ENCODE data around the gene METTL16.

Gene METTL16

DNA sequence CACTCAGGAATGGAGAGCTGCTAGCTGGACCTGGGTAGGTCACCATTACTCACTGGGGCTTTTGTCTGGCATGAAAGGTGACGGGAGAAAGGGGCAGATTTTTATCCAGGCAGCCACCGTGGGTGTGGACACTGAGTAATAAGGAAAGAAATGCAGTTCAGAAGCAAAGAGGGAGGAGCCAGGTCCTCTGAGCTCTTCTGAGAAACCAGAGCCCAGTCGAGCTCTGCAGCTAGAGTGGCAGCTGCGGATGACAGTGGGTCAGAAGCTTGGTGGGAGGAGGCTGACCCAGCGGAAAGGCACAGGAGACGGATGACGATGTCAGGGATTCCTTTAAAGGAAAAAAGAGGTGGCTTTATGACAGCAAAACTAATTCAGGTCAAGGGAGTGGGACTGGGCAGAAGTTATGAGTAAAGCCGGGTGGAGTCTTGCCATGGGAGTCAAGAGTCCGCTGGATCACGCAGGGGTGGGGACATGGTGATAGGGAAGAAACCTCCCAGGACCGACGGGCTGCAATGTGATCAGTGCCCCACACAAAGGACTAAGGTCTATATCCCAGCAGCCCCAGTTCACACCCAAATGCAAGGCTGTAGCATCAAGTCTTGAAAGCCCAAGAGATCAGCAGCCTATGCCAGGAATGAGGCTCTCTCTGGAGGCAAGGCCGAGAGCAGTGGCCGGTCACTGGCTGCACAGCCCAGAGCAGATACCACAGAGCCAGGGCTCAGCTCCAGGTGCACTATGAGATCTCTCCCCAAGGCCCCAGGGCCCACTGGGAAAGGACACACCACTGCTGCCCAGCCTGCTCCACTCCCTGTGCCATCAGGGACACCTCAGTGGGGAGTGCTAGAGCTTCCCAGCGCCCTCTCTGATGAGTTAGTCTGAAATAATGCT lies 104.5 kb downstream of the METTL16 start:
- peak; percentile 65 for DNase-seq

DNA sequence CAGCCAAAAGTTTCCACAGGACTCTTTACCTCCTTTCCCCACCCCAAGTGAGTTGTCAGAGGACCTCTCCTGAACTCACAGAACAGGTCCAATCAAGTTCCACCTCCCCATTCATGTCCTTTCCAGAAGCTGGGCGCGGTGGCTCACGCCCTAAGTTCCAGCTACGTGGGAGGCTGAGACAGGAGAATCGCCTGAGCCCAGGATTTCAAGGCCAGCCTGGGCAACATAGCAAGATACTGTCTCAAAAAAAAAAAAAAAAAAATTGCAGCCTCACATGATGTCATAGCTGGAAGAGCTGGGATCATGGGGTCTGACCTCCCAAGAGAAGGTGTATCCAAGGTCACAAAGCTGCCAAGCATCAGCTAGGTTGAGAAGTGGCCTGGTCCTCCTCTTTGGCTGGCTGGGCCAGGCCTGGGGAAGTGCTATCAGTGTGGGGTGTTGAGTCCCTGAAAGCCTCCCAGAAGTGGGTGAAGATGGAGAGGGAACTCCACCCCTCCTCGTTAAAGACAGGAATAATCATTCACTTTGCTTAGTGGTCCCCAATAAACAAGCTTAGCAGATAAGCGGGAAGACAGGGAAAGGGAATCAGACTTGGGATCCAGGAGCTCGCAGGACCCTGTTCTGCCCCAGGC lies 105.3 kb downstream of the METTL16 start:
- no peak for DNase-seq

DNA sequence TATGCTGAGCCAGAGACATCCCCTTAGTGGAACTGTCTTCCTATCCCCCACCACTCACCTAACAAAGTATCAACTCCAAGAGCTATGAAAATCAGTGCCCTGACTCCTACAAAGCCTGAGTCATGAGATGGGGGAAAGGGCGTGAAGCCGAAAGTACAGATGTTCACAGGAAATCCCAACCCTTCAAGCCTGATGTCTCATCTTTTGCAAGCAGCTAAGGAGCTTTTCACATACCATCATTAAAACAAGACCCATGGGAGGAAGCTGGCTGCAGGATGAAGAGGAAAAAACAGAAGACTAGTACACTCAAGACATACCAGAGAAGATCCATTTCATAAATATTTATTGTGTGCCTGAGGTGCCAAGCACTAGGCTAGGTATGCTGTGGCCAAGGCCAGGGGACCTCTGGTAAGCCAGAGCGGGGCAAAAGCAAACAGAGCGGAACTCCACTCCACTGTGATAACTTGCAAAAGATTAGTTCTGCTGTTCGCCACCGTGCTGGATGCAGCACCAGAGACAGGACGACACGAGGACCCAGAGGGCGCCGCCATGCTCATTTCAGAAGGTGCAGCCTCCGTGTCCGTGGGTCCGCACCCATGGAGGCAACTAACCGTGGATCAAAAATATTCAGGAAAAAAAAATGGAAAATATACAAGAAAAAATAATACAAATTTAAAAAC lies 106.3 kb downstream of the METTL16 start:
- DNase-seq, result no peak

DNA sequence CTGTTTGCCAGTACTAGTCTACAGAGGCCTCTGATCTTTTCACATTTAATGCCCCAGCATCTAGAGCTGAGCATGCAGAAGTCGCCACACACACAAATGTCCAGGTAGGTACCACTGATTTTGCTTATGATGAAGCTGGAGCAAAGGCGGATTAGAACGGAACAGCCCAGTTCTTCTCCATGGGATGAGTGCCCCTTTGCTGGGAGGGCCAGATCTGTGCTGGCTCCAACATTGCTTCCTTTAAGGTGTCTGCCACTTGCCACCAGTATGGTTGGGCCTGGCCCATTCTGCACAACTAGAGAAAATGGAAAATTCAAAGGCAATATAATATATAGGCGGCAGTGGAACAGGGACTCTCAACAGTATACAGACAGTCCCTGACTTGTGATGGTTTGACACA lies 108.6 kb downstream of the METTL16 start:
- DNase-seq, result no peak

DNA sequence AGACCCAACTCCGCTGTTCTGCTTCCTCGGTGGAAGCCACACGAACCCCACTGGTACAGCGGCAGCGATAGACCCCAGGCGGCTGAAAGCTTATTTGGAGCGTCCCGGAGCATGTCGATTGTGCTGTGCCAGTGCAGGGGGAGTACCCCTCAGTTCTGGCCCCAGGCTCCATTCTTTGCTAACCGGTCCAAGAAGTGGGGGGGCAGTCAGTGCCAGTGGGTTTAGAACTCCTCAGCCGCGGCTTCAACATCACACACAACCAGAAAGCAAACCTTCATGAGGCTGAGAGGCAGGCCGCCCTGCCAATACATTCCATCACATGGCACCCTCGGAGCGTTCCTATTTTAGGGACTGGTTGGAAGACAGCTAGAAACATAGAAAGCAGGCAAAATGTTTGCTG lies 109.1 kb downstream of the METTL16 start:
- DNase-seq, result peak; percentile 41

DNA sequence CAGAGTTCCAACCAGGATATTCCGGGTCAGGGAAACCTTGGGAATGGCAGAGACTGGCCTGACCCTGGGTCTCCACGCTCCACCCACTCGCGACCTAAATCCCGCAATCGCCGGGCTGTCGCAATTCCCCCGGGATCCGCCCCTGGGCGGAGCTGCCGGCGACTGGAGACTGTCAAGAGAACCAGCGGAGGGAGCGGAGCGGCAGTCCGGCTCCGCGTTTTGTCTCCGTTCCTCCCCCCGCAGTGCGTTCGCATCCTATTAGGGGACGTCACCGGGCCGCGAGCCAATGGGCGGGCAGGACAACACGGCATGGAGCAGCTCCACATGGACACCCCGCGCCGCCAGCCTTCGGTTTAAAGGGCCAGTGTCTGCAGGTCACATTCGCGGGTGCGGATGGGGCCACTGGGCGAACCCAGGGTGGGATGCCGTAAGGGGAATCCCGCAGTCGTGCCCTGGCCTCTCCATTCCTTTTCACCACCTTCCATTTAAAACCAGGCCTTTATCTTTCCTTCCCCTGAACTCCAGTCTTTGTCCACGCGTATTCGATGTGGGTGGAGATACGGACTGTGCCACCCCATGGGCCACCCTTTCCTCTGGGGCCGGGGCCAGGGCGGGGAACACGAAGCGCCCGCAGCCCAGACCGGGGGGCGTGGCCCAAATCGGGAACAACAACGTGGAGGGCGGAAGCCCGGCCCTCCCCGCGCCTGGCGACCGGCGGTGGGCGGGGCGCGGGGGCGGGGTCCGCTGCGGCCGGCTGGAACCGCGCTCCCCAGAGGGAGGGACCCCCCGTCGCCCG lies 110.1 kb downstream of the METTL16 start:
- DNase-seq, result peak; percentile 100

DNA sequence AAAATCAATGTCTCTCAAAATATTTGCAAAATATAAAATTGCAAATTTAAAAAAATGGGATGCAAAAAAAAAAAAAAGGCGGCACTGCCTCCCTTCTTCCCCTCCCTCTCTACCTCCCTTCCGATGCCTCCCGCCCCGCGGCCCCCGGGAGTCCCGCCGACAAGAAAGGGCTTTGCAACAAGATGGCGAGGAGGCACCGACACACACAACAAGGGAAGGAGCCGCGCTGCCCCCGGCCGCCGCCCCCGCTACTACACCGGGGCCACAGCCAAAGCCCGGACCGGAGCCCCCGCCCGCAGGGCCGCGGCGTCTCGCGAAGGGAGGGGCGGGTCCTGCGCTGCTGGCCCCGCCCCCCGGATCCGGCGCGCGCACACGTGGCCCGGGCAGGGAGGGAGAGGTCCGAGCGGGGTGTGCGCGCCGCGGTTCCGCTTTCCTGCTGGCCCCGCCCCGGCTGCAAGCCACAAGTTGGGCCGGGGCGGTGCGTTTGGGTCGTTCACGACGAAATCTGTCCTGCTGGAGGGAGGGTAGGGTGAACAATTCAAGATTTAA lies 110.7 kb downstream of the METTL16 start, which contains the start of gene MNT:
MNT (minus strand) TSS at position 184 of the 549 bp plus-strand sequence. CDS start 348 bp downstream, outside the sequence.
- DNase-seq, result peak; percentile 96

DNA sequence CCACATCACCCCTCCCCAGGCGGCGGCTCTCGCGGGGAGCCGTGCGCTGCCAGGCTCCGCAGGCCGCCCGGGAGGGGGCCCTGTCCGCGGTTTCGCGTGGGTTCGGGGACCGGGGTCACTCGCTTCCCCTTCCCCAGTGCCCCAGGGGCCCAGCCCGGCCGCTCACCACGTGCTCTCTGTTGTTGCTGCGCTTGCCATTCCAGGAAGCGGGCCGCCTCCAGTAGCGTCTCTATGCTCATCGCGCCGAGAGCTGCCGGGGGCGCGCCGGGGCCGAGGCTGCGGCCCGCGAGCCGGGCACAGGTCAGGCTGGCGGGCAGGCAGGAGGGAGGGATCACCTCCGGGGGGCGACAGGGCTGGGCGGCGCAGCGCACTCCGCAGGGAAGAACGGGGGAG lies 111.2 kb downstream of the METTL16 start:
- peak; percentile 71 for DNase-seq

DNA sequence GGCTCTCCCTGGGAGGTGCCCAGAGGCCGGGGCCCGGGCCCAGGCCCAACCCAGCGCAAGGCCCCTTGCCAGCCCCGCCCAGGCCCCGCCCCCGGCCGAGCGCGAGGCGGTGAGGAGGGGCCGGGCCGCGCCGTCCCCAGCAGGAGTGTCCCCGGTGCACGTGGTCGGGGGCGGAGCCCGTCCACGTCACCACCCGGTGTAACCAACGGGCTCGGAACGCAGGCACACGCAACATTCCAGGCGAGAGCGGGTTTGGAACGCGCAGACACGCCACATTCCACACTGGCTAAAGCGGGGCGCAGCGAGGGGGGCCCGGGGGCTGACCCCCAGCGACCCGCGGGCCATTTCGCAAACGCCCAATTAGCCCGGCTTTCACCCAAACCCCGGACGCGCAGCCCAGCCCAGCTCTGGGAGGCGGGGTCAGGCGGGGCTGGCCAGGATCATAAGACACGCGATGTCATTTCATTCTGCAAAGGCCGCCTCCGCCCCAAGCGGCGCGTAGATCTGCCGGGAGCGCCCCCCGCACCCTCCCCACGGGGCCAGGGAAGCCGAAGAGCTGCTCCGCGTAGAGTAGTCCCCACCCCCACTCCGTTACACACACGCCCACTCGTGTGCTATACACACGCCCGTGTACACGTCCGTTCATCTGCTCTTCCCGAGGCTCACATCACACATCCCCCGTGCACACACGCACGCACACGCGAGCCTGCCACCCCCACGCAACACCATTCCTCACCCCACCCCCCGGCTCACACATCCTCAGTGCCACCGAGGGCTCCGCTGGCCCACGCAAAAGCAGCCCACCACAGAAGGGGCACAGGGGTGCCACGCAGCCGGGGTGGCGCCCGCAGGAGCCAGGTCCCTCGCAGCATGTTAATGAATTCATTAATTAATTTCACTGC lies 111.9 kb downstream of the METTL16 start:
- peak; percentile 96 for DNase-seq

DNA sequence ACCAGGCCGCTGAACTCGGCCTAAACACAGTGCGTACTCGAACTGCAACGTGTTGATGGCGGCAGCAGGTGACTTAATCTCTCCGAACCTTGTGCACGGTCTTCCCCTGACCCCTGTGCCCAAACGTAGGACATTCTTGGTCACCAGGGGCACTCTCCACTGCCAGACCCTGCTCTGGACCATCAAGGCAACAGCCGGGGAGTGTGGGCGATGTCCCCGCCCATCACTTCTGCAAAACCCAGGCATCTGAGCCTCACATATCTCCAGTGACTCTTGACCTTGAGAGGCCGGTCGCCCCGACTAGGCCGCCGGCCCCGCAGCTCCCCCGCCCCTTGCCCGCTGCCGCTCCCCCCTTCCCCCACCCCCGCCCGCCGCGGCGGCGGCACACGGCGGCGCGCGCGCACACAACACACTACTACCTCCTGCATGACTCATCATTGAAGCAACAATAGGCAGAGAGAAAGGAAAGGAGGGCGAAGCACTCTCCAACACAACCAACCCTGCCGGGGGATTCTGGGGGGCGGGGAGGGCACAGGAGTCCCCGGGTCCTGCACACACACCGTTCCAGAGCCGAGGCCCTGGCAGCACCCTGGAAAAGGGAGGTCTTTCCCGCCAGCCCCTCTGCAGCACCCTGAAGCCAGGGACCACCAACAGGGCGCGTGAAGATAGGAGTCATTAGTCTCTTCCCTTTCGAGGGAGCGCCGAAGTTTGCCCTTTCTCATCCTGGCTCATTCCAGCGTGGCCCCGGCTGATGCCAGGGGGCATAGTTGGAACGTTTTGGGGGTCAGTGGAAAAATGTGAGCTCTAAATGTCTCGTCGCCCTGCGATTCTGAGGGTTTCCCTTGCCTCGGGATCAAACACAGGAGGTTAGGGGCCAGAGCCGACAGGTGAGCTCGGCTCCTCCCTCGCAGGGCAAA lies 112.8 kb downstream of the METTL16 start:
- peak; percentile 72 for DNase-seq

DNA sequence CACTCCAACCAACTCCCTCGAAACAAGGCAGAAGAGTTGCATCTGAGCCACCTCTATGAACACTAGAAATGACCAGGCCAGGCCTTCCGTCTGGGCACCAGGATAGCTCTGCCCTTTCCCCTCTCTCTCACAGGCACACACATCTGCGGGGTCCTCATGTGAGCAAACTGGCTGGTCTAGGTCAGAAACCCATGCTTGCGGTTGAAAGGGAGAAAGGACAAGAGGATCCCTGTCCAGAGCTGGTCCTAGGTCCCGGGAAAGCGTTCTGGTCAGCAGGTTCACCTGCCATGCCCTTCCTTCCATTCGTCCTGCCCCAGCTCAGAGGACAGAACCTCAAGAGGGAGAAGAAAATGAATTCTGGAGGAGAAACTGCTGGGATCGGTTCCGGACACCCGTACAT lies 113.5 kb downstream of the METTL16 start:
- DNase-seq, result no peak

DNA sequence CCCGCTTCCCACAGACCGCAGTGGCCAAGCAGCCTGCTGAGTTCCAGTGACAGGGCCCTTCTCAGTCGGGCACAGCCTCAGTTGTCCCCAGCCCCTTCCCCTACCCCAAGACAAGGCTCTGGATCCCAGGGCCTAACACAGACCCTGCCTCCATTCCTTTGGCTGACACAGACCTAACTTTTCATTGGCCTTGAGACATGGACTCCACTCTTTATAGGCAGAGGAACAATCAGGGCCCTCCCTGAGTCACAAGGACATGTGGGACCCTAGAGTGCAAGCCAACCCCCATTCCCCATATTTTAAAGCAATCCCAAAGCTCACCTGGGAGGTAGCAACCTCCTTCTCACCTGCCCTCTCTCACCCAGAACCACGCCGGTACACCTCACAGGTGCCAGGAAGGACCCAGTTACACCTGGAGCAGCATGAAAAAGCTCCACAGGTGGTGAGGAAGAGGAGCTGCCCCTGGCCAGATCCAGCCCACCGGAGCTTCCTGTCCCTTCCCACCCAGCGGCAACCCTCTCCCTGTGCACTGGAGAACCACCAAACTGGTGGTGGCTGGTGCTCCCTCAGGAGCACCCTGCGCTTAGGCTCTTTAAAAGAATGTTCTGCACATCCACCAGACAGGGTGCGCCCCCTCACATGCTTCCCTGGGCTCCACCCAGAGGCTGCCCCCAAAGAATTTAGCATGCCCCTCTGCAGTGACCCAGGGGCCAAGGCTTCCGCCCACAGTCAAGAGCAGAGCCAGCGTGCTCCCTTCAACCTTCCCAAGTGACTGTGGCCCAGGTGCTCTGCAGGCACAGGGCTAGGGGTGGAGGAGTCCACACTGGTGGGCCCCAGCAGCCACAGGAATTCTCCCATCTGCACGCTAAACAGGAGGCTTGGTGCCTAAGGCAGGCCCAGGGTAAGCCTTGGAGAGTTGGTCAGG lies 114.2 kb downstream of the METTL16 start:
- DNase-seq, result no peak

DNA sequence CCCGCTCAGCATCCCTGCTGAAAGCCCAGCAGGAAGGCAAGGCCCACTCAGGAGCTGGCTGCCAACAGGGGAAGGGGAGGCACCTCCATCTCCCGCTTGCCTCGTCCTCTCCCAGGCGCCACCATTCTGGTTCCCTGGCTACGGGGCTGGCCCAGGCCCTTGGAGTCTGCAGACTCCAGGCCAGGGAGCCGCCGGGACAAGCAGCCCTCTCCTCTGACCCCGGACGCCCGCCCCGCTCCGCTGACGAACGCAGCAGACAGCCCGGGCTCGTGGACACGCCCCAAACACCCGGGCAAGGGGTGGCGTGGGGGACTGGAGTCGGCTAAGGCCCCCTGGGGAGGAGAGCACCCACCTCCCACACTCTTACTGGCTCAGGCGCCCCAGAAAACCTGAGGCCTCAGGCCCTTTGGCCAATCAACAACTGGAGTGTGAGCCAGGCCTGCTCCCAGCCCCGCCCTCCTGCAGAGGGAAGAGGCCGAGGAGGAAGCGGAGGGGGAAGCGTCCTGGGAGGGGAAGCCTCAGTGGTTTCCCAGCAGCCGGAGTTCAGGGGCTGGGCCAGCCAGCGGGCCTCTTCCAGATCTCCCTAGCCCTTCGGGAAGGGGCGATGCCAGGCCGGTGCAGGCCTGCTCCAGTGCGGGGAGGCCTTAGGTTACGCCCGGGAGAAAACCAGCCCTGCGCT lies 115.0 kb downstream of the METTL16 start:
- peak; percentile 94 for DNase-seq

DNA sequence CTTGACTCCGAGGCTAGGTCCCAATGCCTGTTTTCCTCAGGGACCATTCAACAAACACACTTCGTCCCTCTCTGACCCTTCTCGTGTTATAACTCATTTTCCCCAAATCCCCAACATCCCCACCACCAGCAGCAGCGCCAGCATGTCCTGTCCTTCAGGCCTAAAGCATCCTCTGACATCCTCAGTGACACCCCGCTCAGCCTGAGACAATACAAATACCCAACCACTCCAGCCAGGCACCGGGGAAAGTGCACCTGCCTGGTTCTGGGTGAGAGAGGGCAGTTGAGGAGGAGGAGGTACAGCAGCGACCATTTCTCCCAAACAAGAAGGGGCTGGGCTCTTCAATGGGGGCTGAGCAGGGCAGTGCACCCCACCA lies 115.5 kb downstream of the METTL16 start:
- DNase-seq, result no peak

DNA sequence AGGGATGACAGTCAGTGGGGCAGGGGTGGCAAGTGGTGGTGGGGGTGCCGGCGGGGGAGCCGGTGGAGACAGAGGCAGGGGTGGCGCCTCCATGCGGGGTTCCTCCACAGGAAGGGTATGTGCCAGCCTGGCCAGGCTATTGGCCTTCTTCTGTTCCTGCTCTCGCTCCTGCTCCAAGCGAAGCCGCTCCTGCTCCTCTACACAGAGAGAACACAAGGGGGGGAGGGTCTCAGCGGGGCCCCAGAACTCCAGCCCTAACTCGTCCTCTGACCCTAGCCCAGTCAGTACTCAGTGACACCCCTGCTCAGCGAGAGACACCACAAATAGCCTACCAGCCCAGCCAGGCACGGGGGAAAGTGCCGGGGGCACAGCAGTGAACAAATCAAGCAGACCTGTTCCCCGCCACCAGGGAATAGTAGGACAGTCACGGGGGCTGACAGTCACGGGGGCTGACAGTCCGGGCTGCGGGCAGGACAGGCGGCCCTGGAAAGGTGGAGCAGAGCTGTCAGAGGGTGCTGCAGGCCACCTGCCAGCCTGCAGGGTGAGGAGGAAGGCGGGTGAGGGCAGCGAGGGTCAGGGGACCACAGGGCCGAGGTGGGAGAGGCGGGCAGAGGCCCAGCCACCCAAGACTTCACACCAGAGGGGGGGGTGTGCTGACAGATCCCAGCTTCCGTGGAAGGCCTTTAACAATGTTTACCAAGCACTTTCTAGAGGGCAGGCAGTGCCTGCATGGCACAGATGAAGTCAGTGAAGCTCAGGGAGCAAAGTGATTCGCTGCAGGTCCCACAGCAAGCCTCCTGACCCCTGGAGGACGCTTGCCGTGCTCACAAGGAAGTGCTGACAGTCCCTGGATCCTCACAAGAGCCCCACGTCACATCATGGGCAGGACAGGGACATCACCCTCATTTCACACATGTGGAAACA lies 116.2 kb downstream of the METTL16 start:
- no peak for DNase-seq

DNA sequence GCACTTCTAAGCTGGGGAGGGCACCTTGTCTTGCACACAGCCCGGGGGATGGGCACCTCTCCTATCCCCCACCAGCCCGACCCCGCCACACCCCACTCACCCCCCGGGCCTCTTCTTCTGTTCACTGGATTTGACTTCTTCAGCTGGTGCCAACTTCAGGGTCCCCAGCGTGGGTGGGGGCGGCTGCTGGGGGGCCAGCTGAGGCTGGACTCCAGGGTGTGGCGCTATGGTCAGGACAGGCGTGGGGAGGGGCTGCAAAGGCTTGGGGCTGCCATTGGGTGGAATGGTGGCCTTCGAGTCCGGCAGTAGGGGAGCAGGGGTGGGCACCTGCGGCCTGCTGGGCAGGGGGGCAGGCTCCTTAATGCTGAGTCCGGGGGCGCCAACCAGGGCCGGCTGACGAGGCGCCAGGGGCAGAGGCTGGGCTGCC lies 116.9 kb downstream of the METTL16 start:
- no peak for DNase-seq
